Loucy (cell line): ENCODE measurements around the gene CSAD.

Experiments
- H2AFZ ChIP-seq: fragments of 200-600 bp; sonication (generic); 2 replicates; pipeline ENCODE4 v1.6.0; 2016; ENCODE audit warnings: antibody characterized with exemption, mild to moderate bottlenecking, low read length, moderate library complexity
- H3F3A ChIP-seq: fragments of 200-600 bp; 2 replicates; pipeline ENCODE4 v1.6.0; 2016; ENCODE audit warnings: antibody characterized with exemption, low read depth, mild to moderate bottlenecking
- H3K27me3 ChIP-seq: fragments of 200-600 bp; sonication (generic); 2 replicates; pipeline ENCODE4 v1.6.1; 2014; ENCODE audit warnings: low read length, mild to moderate bottlenecking; ENCODE audit not compliant: insufficient read depth, poor library complexity, severe bottlenecking
- H3K36me3 ChIP-seq: fragments of 200-600 bp; sonication (generic); 2 replicates; pipeline ENCODE4 v1.6.1; 2016; ENCODE audit warnings: low read length; ENCODE audit not compliant: insufficient read depth
- H3K4me1 ChIP-seq: fragments of 200-600 bp; sonication (generic); 2 replicates; pipeline ENCODE4 v1.5.1; 2014; ENCODE audit warnings: low read length, mild to moderate bottlenecking; ENCODE audit not compliant: insufficient read depth, poor library complexity, severe bottlenecking
- H3K4me2 ChIP-seq: fragments of 200-600 bp; sonication (generic); 2 replicates; pipeline ENCODE4 v1.6.0; 2014; ENCODE audit warnings: antibody characterized with exemption, low read length, low read depth, mild to moderate bottlenecking; ENCODE audit not compliant: poor library complexity, severe bottlenecking
- H3K4me3 ChIP-seq: fragments of 200-600 bp; sonication (generic); 2 replicates; pipeline ENCODE4 v1.5.1; 2014; ENCODE audit warnings: low read length, mild to moderate bottlenecking, mixed read lengths; ENCODE audit not compliant: poor library complexity, severe bottlenecking
- H3K79me2 ChIP-seq: fragments of 200-600 bp; sonication (generic); 2 replicates; pipeline ENCODE4 v1.6.1; 2014; ENCODE audit warnings: low read length; ENCODE audit not compliant: insufficient read depth
- H3K9ac ChIP-seq: fragments of 200-600 bp; sonication (generic); 2 replicates; pipeline ENCODE4 v1.6.0; 2014; ENCODE audit warnings: mild to moderate bottlenecking, low read depth, low read length, moderate library complexity; ENCODE audit not compliant: poor library complexity, severe bottlenecking
- H3K9me2 ChIP-seq: fragments of 200-600 bp; sonication (generic); replicated peaks from 2 replicates; pipeline ENCODE4 v1.6.1; 2016; ENCODE audit warnings: low read depth, low read length, mixed read lengths
- H3K9me3 ChIP-seq: fragments of 200-600 bp; sonication (generic); 2 replicates; pipeline ENCODE4 v1.6.1; 2014; ENCODE audit warnings: mild to moderate bottlenecking, antibody characterized with exemption, low read length, low read depth; ENCODE audit not compliant: insufficient read depth
- H4K20me1 ChIP-seq: fragments of 200-600 bp; sonication (generic); 2 replicates; pipeline ENCODE4 v1.6.0; 2014; ENCODE audit warnings: antibody characterized with exemption, low read length, mild to moderate bottlenecking; ENCODE audit not compliant: insufficient read depth, poor library complexity, severe bottlenecking
- EZH2phosphoT487 ChIP-seq: fragments of 200-600 bp; IDR thresholded peaks from 2 replicates; pipeline ENCODE4 v1.6.1; 2018; ENCODE audit warnings: antibody characterized with exemption, mild to moderate bottlenecking, moderate library complexity, borderline replicate concordance
- TF ChIP-seq, protein P1 (sequence below): fragments of 200-600 bp; sonication (generic); conservative IDR thresholded peaks from 2 replicates; pipeline ENCODE4 v1.5.1; 2014; ENCODE audit warnings: mild to moderate bottlenecking, antibody characterized with exemption, low read length

The CSAD gene

DNA sequence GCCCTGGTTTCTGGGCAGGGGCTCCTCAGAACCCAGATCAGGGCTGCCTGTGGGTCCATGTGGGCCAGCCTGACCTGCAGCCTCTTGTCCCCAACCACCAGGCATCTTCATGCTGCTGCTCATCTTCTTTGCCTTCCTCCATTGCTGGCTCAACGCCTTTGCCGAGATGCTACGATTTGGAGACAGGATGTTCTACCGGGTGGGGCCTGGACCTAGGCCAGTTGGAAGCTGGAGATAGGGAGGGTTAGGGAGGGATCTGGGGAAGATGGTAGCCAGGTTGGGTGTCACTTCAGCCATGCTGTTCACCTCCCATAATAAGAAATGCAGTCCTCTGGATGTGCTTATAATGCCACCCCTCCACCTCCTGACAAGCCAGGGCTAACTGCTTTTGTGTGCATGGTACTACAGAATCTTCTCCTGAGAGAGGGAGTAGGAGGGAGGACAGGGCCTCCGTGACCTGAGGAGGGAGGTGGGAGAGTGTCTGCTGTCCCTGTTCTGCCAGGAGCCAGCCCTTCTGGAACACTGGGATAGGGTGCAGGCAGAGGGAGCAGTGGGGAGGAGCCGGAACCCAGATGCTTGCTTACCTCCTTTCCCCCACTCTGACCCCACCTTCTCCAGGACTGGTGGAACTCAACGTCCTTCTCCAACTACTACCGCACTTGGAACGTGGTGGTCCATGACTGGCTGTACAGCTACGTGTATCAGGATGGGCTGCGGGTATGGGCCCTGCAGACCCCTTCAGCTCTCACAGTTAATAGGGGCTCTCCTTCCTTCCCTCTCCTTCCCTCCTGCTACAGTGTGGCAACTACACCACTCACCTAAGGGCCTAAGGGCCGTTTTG lies 59.8 kb downstream of the CSAD start:
- no peak for TF ChIP-seq EZH2phosphoT487
- TF ChIP-seq, protein P1, sequence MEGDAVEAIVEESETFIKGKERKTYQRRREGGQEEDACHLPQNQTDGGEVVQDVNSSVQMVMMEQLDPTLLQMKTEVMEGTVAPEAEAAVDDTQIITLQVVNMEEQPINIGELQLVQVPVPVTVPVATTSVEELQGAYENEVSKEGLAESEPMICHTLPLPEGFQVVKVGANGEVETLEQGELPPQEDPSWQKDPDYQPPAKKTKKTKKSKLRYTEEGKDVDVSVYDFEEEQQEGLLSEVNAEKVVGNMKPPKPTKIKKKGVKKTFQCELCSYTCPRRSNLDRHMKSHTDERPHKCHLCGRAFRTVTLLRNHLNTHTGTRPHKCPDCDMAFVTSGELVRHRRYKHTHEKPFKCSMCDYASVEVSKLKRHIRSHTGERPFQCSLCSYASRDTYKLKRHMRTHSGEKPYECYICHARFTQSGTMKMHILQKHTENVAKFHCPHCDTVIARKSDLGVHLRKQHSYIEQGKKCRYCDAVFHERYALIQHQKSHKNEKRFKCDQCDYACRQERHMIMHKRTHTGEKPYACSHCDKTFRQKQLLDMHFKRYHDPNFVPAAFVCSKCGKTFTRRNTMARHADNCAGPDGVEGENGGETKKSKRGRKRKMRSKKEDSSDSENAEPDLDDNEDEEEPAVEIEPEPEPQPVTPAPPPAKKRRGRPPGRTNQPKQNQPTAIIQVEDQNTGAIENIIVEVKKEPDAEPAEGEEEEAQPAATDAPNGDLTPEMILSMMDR: no peak
- Histone ChIP-seq H3K9me3 (no peaks in the 10 kb centered on the region), H3K4me2 (no peak overlapping the region), H3K79me2 (no peaks in the 10 kb centered on the region), H3F3A (no peaks in the 10 kb centered on the region), H2AFZ (no peak overlapping the region), H3K4me1 (no peaks in the 10 kb centered on the region), H3K9me2 (no peaks in the 10 kb centered on the region), H3K4me3 (no peak overlapping the region), H3K9ac (no peak overlapping the region), H4K20me1 (no peaks in the 10 kb centered on the region), H3K36me3 (no peaks in the 10 kb centered on the region), H3K27me3 (no peaks in the 10 kb centered on the region)

DNA sequence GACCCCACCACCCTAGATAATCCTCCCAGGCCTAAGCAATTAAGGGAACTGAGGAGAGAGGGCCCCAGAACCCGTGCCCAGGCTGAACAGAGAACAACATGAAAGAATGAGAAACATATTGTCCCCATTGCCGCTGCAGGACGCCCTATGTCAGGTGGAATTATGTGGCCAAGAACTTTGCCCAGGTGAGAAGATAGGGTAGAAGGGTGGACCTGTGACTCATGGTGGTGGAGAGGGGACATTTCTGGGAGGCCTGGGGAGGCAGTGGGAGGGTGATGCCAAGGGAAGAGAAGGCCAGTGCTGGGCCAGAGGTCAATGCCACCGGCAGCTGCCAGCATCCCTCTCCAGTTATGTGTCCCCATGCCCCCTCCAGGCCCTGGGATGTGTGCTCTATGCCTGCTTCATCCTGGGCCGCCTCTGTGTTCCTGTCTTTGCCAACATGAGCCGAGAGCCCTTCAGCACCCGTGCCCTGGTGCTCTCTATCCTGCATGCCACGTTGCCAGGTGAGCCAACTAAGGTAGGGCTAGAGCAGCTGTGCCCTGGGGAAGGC lies 61.9 kb downstream of the CSAD start:
- TF ChIP-seq, protein P1: no peak
- TF ChIP-seq EZH2phosphoT487: no peak
- no peaks in the 10 kb centered on the region for H3K4me1 ChIP-seq
- H3K4me2 ChIP-seq: no peak overlapping the region
- H3K4me3 ChIP-seq: no peak overlapping the region
- H4K20me1 ChIP-seq: no peaks in the 10 kb centered on the region
- no peaks in the 10 kb centered on the region for H3K9me3 ChIP-seq
- H3K9me2 ChIP-seq: no peaks in the 10 kb centered on the region
- H2AFZ ChIP-seq: no peak overlapping the region
- no peaks in the 10 kb centered on the region for H3K27me3 ChIP-seq
- no peaks in the 10 kb centered on the region for H3F3A ChIP-seq
- no peaks in the 10 kb centered on the region for H3K79me2 ChIP-seq
- no peak overlapping the region for H3K9ac ChIP-seq
- H3K36me3 ChIP-seq: no peaks in the 10 kb centered on the region

DNA sequence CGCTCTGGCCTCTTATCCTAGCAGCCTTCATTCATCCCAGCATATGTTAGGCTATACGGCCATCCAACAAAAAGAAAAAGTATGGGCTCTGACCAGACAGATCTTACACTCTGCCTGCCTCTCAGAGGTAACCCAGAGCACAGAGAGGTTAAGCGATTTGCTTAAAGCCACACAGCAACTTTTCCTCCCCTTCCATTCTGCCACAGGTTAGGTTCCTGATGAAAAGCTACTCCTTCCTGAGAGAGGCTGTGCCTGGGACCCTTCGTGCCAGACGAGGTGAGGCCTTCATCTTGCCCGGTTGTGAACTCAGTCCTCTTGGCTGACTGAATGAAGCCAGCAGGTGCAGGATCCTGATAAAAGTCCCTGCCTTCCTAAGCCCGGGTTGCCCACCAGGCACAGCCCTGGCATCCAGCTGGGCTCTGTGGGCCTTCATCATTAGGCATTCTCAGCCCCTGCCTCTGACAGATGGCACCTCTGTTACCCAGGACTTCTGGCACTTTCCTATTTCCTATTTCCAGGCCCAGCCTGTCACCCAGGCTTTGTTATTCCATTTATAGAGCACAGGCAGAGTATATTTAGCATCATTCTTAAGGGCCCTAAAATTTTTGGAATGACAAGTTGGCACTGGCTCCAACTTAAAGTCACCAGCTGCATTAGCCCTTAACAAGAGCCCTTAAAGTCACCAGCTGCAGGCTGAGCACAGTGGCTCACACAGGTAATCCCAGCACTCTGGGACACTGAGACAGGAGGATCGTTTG lies 64.7 kb downstream of the CSAD start:
- H3K79me2 ChIP-seq: no peaks in the 10 kb centered on the region

More for the DNA sequence above, 64.7 kb downstream of the CSAD start:
- H3F3A ChIP-seq: no peaks in the 10 kb centered on the region
- no peaks in the 10 kb centered on the region for H3K4me1 ChIP-seq
- no peaks in the 10 kb centered on the region for H3K9me3 ChIP-seq
- H2AFZ ChIP-seq: no peak overlapping the region
- H3K9me2 ChIP-seq: no peaks in the 10 kb centered on the region
- H3K27me3 ChIP-seq: no peaks in the 10 kb centered on the region
- no peaks in the 10 kb centered on the region for H4K20me1 ChIP-seq
- no peak overlapping the region for H3K4me3 ChIP-seq
- TF ChIP-seq, protein P1: no peak
- no peak for TF ChIP-seq EZH2phosphoT487
- no peak overlapping the region for H3K9ac ChIP-seq
- H3K4me2 ChIP-seq: no peak overlapping the region
- H3K36me3 ChIP-seq: no peaks in the 10 kb centered on the region
